Hepatocyte (in vitro differentiated cells): ENCODE data around the gene ADGRL1. TPM values are rescaled to one million over a fixed set of nuclear protein-coding genes. Genes with fewer than 3 reads are reported as not detected.

ENCODE experiments used
- DNase-seq: peaks from one replicate; pipeline ENCODE4 v3.0.0-alpha.2; 2016; ENCODE audit warnings: low spot score
- H2AFZ ChIP-seq: fragments of 200-600 bp; sonication (generic); 2 replicates; pipeline ENCODE4 v1.6.0; 2016; ENCODE audit warnings: antibody characterized with exemption, mild to moderate bottlenecking
- H3K27ac ChIP-seq: fragments of 200-600 bp; sonication (generic); 2 replicates; pipeline ENCODE4 v1.5.1; 2016; ENCODE audit warnings: mild to moderate bottlenecking
- H3K27me3 ChIP-seq: fragments of 200-600 bp; sonication (generic); 2 replicates; pipeline ENCODE4 v1.6.1; 2016
- H3K36me3 ChIP-seq: fragments of 200-600 bp; sonication (generic); replicated peaks from 2 replicates; pipeline ENCODE4 v1.5.1; 2016; ENCODE audit warnings: low read depth; ENCODE audit not compliant: insufficient read depth
- H3K4me1 ChIP-seq: fragments of 200-600 bp; sonication (generic); 2 replicates; pipeline ENCODE4 v1.5.1; 2016; ENCODE audit warnings: mild to moderate bottlenecking, moderate library complexity; ENCODE audit not compliant: insufficient read depth
- H3K4me2 ChIP-seq: fragments of 200-600 bp; sonication (generic); 2 replicates; pipeline ENCODE4 v1.6.0; 2016
- H3K4me3 ChIP-seq: fragments of 200-600 bp; sonication (generic); 2 replicates; pipeline ENCODE4 v1.5.1; 2016; ENCODE audit warnings: mild to moderate bottlenecking
- H3K79me2 ChIP-seq: fragments of 200-600 bp; sonication (generic); 2 replicates; pipeline ENCODE4 v1.6.0; 2017; ENCODE audit warnings: mild to moderate bottlenecking
- H3K9me2 ChIP-seq: fragments of 200-600 bp; sonication (generic); replicated peaks from 2 replicates; pipeline ENCODE4 v1.6.0; 2017; ENCODE audit warnings: mild to moderate bottlenecking; ENCODE audit not compliant: insufficient read depth
- H3K9me3 ChIP-seq: fragments of 200-600 bp; sonication (generic); 2 replicates; pipeline ENCODE4 v1.5.1; 2016; ENCODE audit warnings: low read depth, mild to moderate bottlenecking
- H4K20me1 ChIP-seq: fragments of 200-600 bp; sonication (generic); 2 replicates; pipeline ENCODE4 v1.6.0; 2016; ENCODE audit warnings: mild to moderate bottlenecking; ENCODE audit not compliant: insufficient read depth, poor library complexity, severe bottlenecking
- EZH2 ChIP-seq: fragments of 200-600 bp; sonication (generic); IDR thresholded peaks from 2 replicates; pipeline ENCODE4 v1.6.1; 2016; ENCODE audit warnings: antibody characterized with exemption, mild to moderate bottlenecking, borderline replicate concordance
- EZH2phosphoT487 ChIP-seq: fragments of 200-600 bp; sonication (generic); IDR thresholded peaks from one replicate; pipeline ENCODE4 v1.6.1; 2018; ENCODE audit warnings: antibody characterized with exemption, mild to moderate bottlenecking, low read depth, moderate library complexity; ENCODE audit not compliant: unreplicated experiment, severe bottlenecking
- WGBS: methylation state at CpG from one replicate; pipeline ENCODE4 v1.1.6; 2016; ENCODE audit warnings: low lambda C conversion rate; ENCODE audit errors: missing lambda C conversion rate; 5-methylcytosine and 5-hydroxymethylcytosine counted together
- polyA plus RNA-seq: library from polyadenylated mRNA; unstranded; fragments of >200 nt; fragmentation: Nextera tagmentation; extraction: Ambion mirVana; gene quantifications from 2 replicates; pipeline ENCODE4 v1.2.1, GENCODE V29; 2016
- total RNA-seq: library from RNA; depleted of rRNA; stranded (reverse); fragments of >200 nt; gene quantifications from 2 replicates; pipeline ENCODE4 v1.2.3, GENCODE V29; 2014
- TF ChIP-seq, protein P1 (sequence below): fragments of 200-600 bp; sonication (generic); IDR thresholded peaks from 2 replicates; pipeline ENCODE4 v1.5.1; 2016; ENCODE audit warnings: antibody characterized with exemption, mild to moderate bottlenecking; ENCODE audit not compliant: poor library complexity

ADGRL1 gene
- total and polyA plus RNA-seq, 2 experiments from 2014 or later, result 11.5 to 11.9 TPM

DNA sequence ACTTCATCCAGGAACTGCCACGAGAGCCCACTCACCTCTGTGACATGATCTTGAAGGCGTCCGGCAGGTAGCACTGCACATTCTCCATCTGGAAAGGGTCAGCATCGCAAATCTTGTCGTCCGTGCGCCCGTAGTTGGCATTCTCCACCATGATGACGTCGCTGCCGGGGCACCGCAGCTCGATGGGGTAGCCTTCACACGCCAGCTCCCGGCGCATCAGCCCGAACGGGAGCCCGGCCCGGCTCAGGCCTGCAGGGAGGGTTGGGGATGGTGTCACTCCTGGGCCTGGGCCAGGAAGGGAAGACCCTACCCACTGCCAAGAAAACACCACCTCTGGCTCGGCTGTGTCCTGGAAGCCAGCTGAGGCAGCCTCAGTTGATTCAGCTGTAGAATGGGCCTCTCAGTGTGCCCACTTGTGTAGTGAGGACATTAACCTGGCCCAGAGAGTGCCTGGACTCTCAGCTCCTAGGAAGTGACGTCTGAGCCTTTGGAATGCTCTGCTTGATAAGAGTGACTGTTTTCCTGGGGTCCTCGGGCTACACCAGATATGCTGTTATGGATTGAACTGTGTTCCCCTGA is 28.4 kb downstream of the ADGRL1 start:
- Histone ChIP-seq H3K27ac (no peak overlapping the region), H3K79me2 (no peaks in the 10 kb centered on the region), H2AFZ (no peak overlapping the region), H3K9me3 (no peaks in the 10 kb centered on the region), H3K27me3 (no peaks in the 10 kb centered on the region), H4K20me1 (no peaks in the 10 kb centered on the region), H3K4me2 (no peak overlapping the region), H3K4me1 (no peaks in the 10 kb centered on the region), H3K9me2 (no peaks in the 10 kb centered on the region), H3K36me3 (no peaks in the 10 kb centered on the region), H3K4me3 (no peak overlapping the region)
- DNase-seq, result no peak
- 95% methylated on average over 23 of the region's 23 CpGs for WGBS
- TF ChIP-seq EZH2 (no peak), EZH2phosphoT487 (no peak)
- TF ChIP-seq, protein P1, sequence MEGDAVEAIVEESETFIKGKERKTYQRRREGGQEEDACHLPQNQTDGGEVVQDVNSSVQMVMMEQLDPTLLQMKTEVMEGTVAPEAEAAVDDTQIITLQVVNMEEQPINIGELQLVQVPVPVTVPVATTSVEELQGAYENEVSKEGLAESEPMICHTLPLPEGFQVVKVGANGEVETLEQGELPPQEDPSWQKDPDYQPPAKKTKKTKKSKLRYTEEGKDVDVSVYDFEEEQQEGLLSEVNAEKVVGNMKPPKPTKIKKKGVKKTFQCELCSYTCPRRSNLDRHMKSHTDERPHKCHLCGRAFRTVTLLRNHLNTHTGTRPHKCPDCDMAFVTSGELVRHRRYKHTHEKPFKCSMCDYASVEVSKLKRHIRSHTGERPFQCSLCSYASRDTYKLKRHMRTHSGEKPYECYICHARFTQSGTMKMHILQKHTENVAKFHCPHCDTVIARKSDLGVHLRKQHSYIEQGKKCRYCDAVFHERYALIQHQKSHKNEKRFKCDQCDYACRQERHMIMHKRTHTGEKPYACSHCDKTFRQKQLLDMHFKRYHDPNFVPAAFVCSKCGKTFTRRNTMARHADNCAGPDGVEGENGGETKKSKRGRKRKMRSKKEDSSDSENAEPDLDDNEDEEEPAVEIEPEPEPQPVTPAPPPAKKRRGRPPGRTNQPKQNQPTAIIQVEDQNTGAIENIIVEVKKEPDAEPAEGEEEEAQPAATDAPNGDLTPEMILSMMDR, result no peak

- no peaks in the 10 kb centered on the region for H3K9me3 ChIP-seq
- H2AFZ ChIP-seq, result no peak overlapping the region
- H3K4me3 ChIP-seq, result no peak overlapping the region
- no peak for TF ChIP-seq EZH2phosphoT487
- H3K4me2 ChIP-seq, result no peak overlapping the region
- no peaks in the 10 kb centered on the region for H3K9me2 ChIP-seq
- no peaks in the 10 kb centered on the region for H3K36me3 ChIP-seq
- H3K27ac ChIP-seq, result no peak overlapping the region
- H3K79me2 ChIP-seq, result no peaks in the 10 kb centered on the region
- whole genome bisulfite sequencing, result 95% methylated on average over 6 of the region's 6 CpGs
- no peaks in the 10 kb centered on the region for H3K4me1 ChIP-seq
- no peaks in the 10 kb centered on the region for H4K20me1 ChIP-seq
- H3K27me3 ChIP-seq, result no peaks in the 10 kb centered on the region
- DNase-seq, result no peak
These were observed 30.6 kb downstream of the ADGRL1 start for GRCh38 chr19:14175351-14175792.

GRCh38 chr19:14174883-14175282 is 31.1 kb downstream of the ADGRL1 start:
- no peaks in the 10 kb centered on the region for H4K20me1 ChIP-seq
- H2AFZ ChIP-seq, result no peak overlapping the region
- no peak for DNase-seq
- H3K79me2 ChIP-seq, result no peaks in the 10 kb centered on the region
- TF ChIP-seq EZH2 (no peak), EZH2phosphoT487 (no peak)
- TF ChIP-seq, protein P1, result no peak
- no peak overlapping the region for H3K4me2 ChIP-seq
- 96% methylated on average over 9 of the region's 9 CpGs for WGBS
- H3K4me1 ChIP-seq, result no peaks in the 10 kb centered on the region
- H3K9me2 ChIP-seq, result no peaks in the 10 kb centered on the region
- no peaks in the 10 kb centered on the region for H3K36me3 ChIP-seq
- H3K27ac ChIP-seq, result no peak overlapping the region
- H3K27me3 ChIP-seq, result no peaks in the 10 kb centered on the region
- H3K9me3 ChIP-seq, result no peaks in the 10 kb centered on the region
- no peak overlapping the region for H3K4me3 ChIP-seq

GRCh38 chr19:14168993-14169392 is 37.0 kb downstream of the ADGRL1 start:
- peaks cover 17% of the 10 kb centered on the region for H3K4me1 ChIP-seq
- H3K27ac ChIP-seq, result no peak overlapping the region
- no peak overlapping the region for H3K4me2 ChIP-seq
- H2AFZ ChIP-seq, result no peak overlapping the region
- no peak for DNase-seq
- H3K9me3 ChIP-seq, result no peaks in the 10 kb centered on the region
- TF ChIP-seq EZH2phosphoT487, result no peak
- TF ChIP-seq, protein P1, result no peak
- no peak for TF ChIP-seq EZH2
- no peaks in the 10 kb centered on the region for H3K36me3 ChIP-seq
- 99% methylated on average over 12 of the region's 12 CpGs for whole genome bisulfite sequencing
- H3K9me2 ChIP-seq, result no peaks in the 10 kb centered on the region
- no peak overlapping the region for H3K4me3 ChIP-seq
- H4K20me1 ChIP-seq, result no peaks in the 10 kb centered on the region
- H3K79me2 ChIP-seq, result no peaks in the 10 kb centered on the region
- H3K27me3 ChIP-seq, result no peaks in the 10 kb centered on the region
